Neural cell (in vitro differentiated cells): ENCODE results near the gene CELA3B. TPM values are rescaled to one million over a fixed set of nuclear protein-coding genes. Genes with fewer than 3 reads are reported as not detected.

Experiments used
- H2AFZ ChIP-seq: fragments of 200-600, 300-800 bp; sonication (generic), shearing (Covaris generic); 2 replicates; pipeline ENCODE4 v1.6.0; 2014; ENCODE audit warnings: low read depth, mild to moderate bottlenecking, antibody characterized with exemption, low read length, moderate library complexity
- H3F3A ChIP-seq: fragments of 200-600 bp; shearing (Covaris generic); 2 replicates; pipeline ENCODE4 v1.6.1; 2016; ENCODE audit warnings: mild to moderate bottlenecking, moderate library complexity, mixed read lengths, antibody characterized with exemption, low read length; ENCODE audit not compliant: insufficient read depth, poor library complexity, severe bottlenecking
- H3K27ac ChIP-seq: fragments of 200-600, 300-800 bp; sonication (generic), shearing (Covaris generic); 2 replicates; pipeline ENCODE4 v1.5.1; 2014; ENCODE audit warnings: mild to moderate bottlenecking, low read length, moderate library complexity
- H3K27me3 ChIP-seq: fragments of 300-800, 200-600 bp; sonication (generic), shearing (Covaris generic); 2 replicates; pipeline ENCODE4 v1.6.0; 2014; ENCODE audit warnings: mild to moderate bottlenecking, low read depth, low read length, moderate library complexity; ENCODE audit not compliant: insufficient read depth
- H3K36me3 ChIP-seq: fragments of 300-800, 200-600 bp; sonication (generic), shearing (Covaris generic); 2 replicates; pipeline ENCODE4 v1.5.1; 2014; ENCODE audit warnings: mild to moderate bottlenecking, antibody characterized with exemption, low read length, moderate library complexity; ENCODE audit not compliant: insufficient read depth
- H3K4me2 ChIP-seq: fragments of 300-800, 200-600 bp; sonication (generic), shearing (Covaris generic); 2 replicates; pipeline ENCODE4 v1.6.0; 2014; ENCODE audit warnings: mild to moderate bottlenecking, low read length
- H3K4me3 ChIP-seq: fragments of 300-800, 200-600 bp; sonication (generic), shearing (Covaris generic); 2 replicates; pipeline ENCODE4 v1.5.1; 2014; ENCODE audit warnings: mild to moderate bottlenecking, low read length, moderate library complexity
- H3K79me2 ChIP-seq: fragments of 200-600 bp; shearing (Covaris generic); replicated peaks from 2 replicates; pipeline ENCODE4 v1.6.0; 2014; ENCODE audit warnings: mild to moderate bottlenecking, low read length, moderate library complexity; ENCODE audit not compliant: insufficient read depth
- H3K9ac ChIP-seq: fragments of 300-800, 200-600 bp; sonication (generic), shearing (Covaris generic); 2 replicates; pipeline ENCODE4 v1.6.1; 2016; ENCODE audit warnings: mild to moderate bottlenecking, low read length, mixed read lengths
- H3K9me2 ChIP-seq: fragments of 200-600 bp; shearing (Covaris generic); 2 replicates; pipeline ENCODE4 v1.6.1; 2016; ENCODE audit warnings: mild to moderate bottlenecking, low read length, mixed read lengths; ENCODE audit not compliant: insufficient read depth
- H3K9me3 ChIP-seq: fragments of 200-600, 300-800 bp; sonication (generic), shearing (Covaris generic); 2 replicates; pipeline ENCODE4 v1.6.1; 2016; ENCODE audit warnings: mild to moderate bottlenecking, mixed run types, low read length, moderate library complexity, mixed read lengths
- H4K20me1 ChIP-seq: fragments of 200-600 bp; shearing (Covaris generic); 2 replicates; pipeline ENCODE4 v1.6.1; 2016; ENCODE audit warnings: mild to moderate bottlenecking, mixed run types; ENCODE audit not compliant: insufficient read depth
- CTCF ChIP-seq: fragments of 450-650 bp; IDR thresholded peaks from 2 replicates; pipeline ENCODE4 v1.5.1; 2014; ENCODE audit warnings: antibody characterized with exemption, mild to moderate bottlenecking, moderate library complexity; ENCODE audit not compliant: poor library complexity, severe bottlenecking
- EP300 ChIP-seq: fragments of 450-650 bp; conservative IDR thresholded peaks from 2 replicates; pipeline ENCODE4 v1.6.1; 2014; ENCODE audit warnings: antibody characterized with exemption, mild to moderate bottlenecking, moderate library complexity; ENCODE audit not compliant: poor library complexity, severe bottlenecking
- EZH2 ChIP-seq: fragments of 200-600, 300-800 bp; shearing (Covaris generic), sonication (generic); IDR thresholded peaks from 2 replicates; pipeline ENCODE4 v1.6.1; 2014; ENCODE audit warnings: antibody characterized with exemption, low read length, borderline replicate concordance, mild to moderate bottlenecking; ENCODE audit not compliant: insufficient read depth, poor library complexity, severe bottlenecking
- MXI1 ChIP-seq: fragments of 450-650 bp; conservative IDR thresholded peaks from 2 replicates; pipeline ENCODE4 v1.6.1; 2014; ENCODE audit warnings: antibody characterized with exemption, mild to moderate bottlenecking; ENCODE audit not compliant: poor library complexity, severe bottlenecking
- POLR2AphosphoS5 ChIP-seq: IDR thresholded peaks from 2 replicates; pipeline ENCODE4 v1.6.1; 2012
- RAD21 ChIP-seq: fragments of 450-650 bp; conservative IDR thresholded peaks from 2 replicates; pipeline ENCODE4 v1.6.1; 2014; ENCODE audit warnings: antibody characterized with exemption, mild to moderate bottlenecking, moderate library complexity
- REST ChIP-seq: IDR thresholded peaks from 2 replicates; pipeline ENCODE4 v1.6.1; 2012; ENCODE audit warnings: borderline replicate concordance
- SMC3 ChIP-seq: fragments of 450-650 bp; conservative IDR thresholded peaks from 2 replicates; pipeline ENCODE4 v1.6.1; 2014; ENCODE audit warnings: antibody characterized with exemption, mild to moderate bottlenecking, moderate library complexity; ENCODE audit not compliant: poor library complexity
- TAF1 ChIP-seq: IDR thresholded peaks from 2 replicates; pipeline ENCODE4 v1.6.1; 2012; ENCODE audit warnings: low read depth
- polyA plus RNA-seq: library from polyadenylated mRNA; depleted of rRNA; stranded (reverse); fragments of >200 nt; gene quantifications from 2 replicates; pipeline ENCODE4 v1.2.3, GENCODE V29; 2014

CELA3B gene
- polyA plus RNA-seq, 1 donor from 2014 or later = not detected

- Histone ChIP-seq H3K9me3 (no peaks in the 10 kb centered on the region), H3K4me3 (no peak overlapping the region), H3K27me3 (no peaks in the 10 kb centered on the region), H2AFZ (no peak overlapping the region), H3F3A (no peaks in the 10 kb centered on the region), H3K27ac (no peak overlapping the region), H3K36me3 (no peaks in the 10 kb centered on the region), H3K9ac (no peak overlapping the region), H3K4me2 (no peak overlapping the region), H3K9me2 (no peaks in the 10 kb centered on the region), H3K79me2 (no peaks in the 10 kb centered on the region), H4K20me1 (no peaks in the 10 kb centered on the region)
- no peak for TF ChIP-seq EZH2
- TF ChIP-seq SMC3 = no peak
- no peak for TF ChIP-seq POLR2AphosphoS5
- no peak for TF ChIP-seq CTCF
- TF ChIP-seq MXI1 = no peak
- TF ChIP-seq EP300 = no peak
- no peak for TF ChIP-seq REST
- no peak for TF ChIP-seq RAD21
These were observed 23.9 kb upstream of the CELA3B start for GRCh38 chr1:21952786-21953520.

GRCh38 chr1:21955058-21955457, 21.8 kb upstream of the CELA3B start:
- H3K4me2 ChIP-seq = no peak overlapping the region
- H3K9ac ChIP-seq = no peak overlapping the region
- no peaks in the 10 kb centered on the region for H3K27me3 ChIP-seq
- no peak overlapping the region for H3K4me3 ChIP-seq
- no peak for TF ChIP-seq MXI1
- TF ChIP-seq SMC3 = no peak
- TF ChIP-seq REST = no peak
- no peak for TF ChIP-seq EZH2
- no peak for TF ChIP-seq CTCF
- no peak for TF ChIP-seq POLR2AphosphoS5
- no peak for TF ChIP-seq RAD21
- no peak for TF ChIP-seq TAF1
- no peak for TF ChIP-seq EP300
- H3K36me3 ChIP-seq = no peaks in the 10 kb centered on the region
- no peak overlapping the region for H2AFZ ChIP-seq
- H3F3A ChIP-seq = no peaks in the 10 kb centered on the region
- no peaks in the 10 kb centered on the region for H3K9me3 ChIP-seq
- H4K20me1 ChIP-seq = no peaks in the 10 kb centered on the region
- H3K9me2 ChIP-seq = no peaks in the 10 kb centered on the region
- no peak overlapping the region for H3K27ac ChIP-seq
- H3K79me2 ChIP-seq = no peaks in the 10 kb centered on the region
